Measurements from ENCODE around the gene TACC2. TPM values are rescaled to one million over a fixed set of nuclear protein-coding genes. Genes with fewer than 3 reads are reported as not detected.

TACC2 gene
- total RNA-seq, 4 donors from 2014 or later: 63.1 to 102 (median 74.9) TPM

GRCh38 chr10:122173337-122173736 lies 184.4 kb downstream of the TACC2 start:
- Histone ChIP-seq H3K4me1 (peaks cover 3 to 89% (median 23%) of the 10 kb centered on the region in 3 donors), H3K9me3 (no peaks in the 10 kb centered on the region), H3K27me3 (no peaks in the 10 kb centered on the region), H3K4me3 (no peak overlapping the region), H3K27ac (peak overlapping the region in 3 of 4 donors; percentile 83 to 87 (median 83)), H3K36me3 (no peaks in the 10 kb centered on the region)
- 40 to 93% methylated on average over 2 of the region's 7 CpGs for WGBS, 2 donors (ENCODE audit: low coverage in 1 of 2)
- TF ChIP-seq EP300 (IDR thresholded peaks at IDR 0.05): no peak
- no peak for TF ChIP-seq POLR2A (IDR thresholded peaks at IDR 0.05)
- TF ChIP-seq, protein P1, sequence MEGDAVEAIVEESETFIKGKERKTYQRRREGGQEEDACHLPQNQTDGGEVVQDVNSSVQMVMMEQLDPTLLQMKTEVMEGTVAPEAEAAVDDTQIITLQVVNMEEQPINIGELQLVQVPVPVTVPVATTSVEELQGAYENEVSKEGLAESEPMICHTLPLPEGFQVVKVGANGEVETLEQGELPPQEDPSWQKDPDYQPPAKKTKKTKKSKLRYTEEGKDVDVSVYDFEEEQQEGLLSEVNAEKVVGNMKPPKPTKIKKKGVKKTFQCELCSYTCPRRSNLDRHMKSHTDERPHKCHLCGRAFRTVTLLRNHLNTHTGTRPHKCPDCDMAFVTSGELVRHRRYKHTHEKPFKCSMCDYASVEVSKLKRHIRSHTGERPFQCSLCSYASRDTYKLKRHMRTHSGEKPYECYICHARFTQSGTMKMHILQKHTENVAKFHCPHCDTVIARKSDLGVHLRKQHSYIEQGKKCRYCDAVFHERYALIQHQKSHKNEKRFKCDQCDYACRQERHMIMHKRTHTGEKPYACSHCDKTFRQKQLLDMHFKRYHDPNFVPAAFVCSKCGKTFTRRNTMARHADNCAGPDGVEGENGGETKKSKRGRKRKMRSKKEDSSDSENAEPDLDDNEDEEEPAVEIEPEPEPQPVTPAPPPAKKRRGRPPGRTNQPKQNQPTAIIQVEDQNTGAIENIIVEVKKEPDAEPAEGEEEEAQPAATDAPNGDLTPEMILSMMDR (IDR thresholded peaks at IDR 0.05): no peak
- TF ChIP-seq POLR2AphosphoS5 (IDR thresholded peaks at IDR 0.05): no peak
- no peak for ATAC-seq

- Histone ChIP-seq H3K27me3 (no peaks in the 10 kb centered on the region), H3K36me3 (no peaks in the 10 kb centered on the region), H3K4me1 (peaks cover 3 to 83% (median 23%) of the 10 kb centered on the region in 3 donors), H3K9me3 (no peaks in the 10 kb centered on the region), H3K4me3 (no peak overlapping the region), H3K27ac (peak overlapping the region in 3 of 4 donors; percentile 83 to 87 (median 83))
- ATAC-seq: no peak
- 100% methylated on average over 1 to 3 of the region's 8 CpGs for WGBS, 2 donors (ENCODE audit: low coverage in 1 of 2)
- no peak for TF ChIP-seq POLR2AphosphoS5 (IDR thresholded peaks at IDR 0.05)
- TF ChIP-seq, protein P1 (IDR thresholded peaks at IDR 0.05): no peak
- TF ChIP-seq POLR2A (IDR thresholded peaks at IDR 0.05): no peak
- no peak for TF ChIP-seq EP300 (IDR thresholded peaks at IDR 0.05)
Measured at GRCh38 chr10:122173766-122174435, 184.9 kb downstream of the TACC2 start.

GRCh38 chr10:122176232-122177213 lies 187.6 kb downstream of the TACC2 start:
- H3K27me3 ChIP-seq: no peaks in the 10 kb centered on the region
- WGBS, 2 donors (ENCODE audit: low coverage in 1 of 2): 75 to 90% methylated on average over 2 to 4 of the region's 4 CpGs

GRCh38 chr10:122178655-122179054 lies 189.7 kb downstream of the TACC2 start:
- ATAC-seq: no peak
- Histone ChIP-seq H3K27me3 (no peaks in the 10 kb centered on the region), H3K4me3 (no peak overlapping the region), H3K27ac (peak overlapping the region in 1 of 4 donors; percentile 9), H3K36me3 (no peaks in the 10 kb centered on the region), H3K9me3 (no peaks in the 10 kb centered on the region), H3K4me1 (peaks cover 0 to 68% (median 16%) of the 10 kb centered on the region in 3 donors)
- 92 to 100% methylated on average over 2 to 3 of the region's 3 CpGs for WGBS, 2 donors (ENCODE audit: low coverage in 1 of 2)
- TF ChIP-seq, protein P1 (IDR thresholded peaks at IDR 0.05): no peak
- TF ChIP-seq POLR2A (IDR thresholded peaks at IDR 0.05) (no peak), EP300 (IDR thresholded peaks at IDR 0.05) (no peak), POLR2AphosphoS5 (IDR thresholded peaks at IDR 0.05) (no peak)

More at GRCh38 chr10:122176232-122177213, 187.6 kb downstream of the TACC2 start:
- Histone ChIP-seq H3K36me3 (no peaks in the 10 kb centered on the region), H3K4me3 (no peak overlapping the region), H3K9me3 (no peaks in the 10 kb centered on the region), H3K27ac (peak overlapping the region in 1 of 4 donors; percentile 23), H3K4me1 (peaks cover 3 to 68% (median 17%) of the 10 kb centered on the region in 3 donors)
- TF ChIP-seq POLR2A (IDR thresholded peaks at IDR 0.05) (no peak), EP300 (IDR thresholded peaks at IDR 0.05) (no peak), POLR2AphosphoS5 (IDR thresholded peaks at IDR 0.05) (no peak)
- TF ChIP-seq, protein P1 (IDR thresholded peaks at IDR 0.05): no peak
- no peak for ATAC-seq

Data from gastroesophageal sphincter (tissue), 4 donors.